ENCODE measurements around the gene TNFSF12. TPM values are rescaled to one million over a fixed set of nuclear protein-coding genes. Genes with fewer than 3 reads are reported as not detected.

Gene TNFSF12
- total and polyA plus RNA-seq, 9 of the 15 experiments (the other 6 are each of a cell fraction or from before 2014, with no cell fraction given) = 0.03 to 0.95 (median 0.19) TPM; not detected in 3

DNA sequence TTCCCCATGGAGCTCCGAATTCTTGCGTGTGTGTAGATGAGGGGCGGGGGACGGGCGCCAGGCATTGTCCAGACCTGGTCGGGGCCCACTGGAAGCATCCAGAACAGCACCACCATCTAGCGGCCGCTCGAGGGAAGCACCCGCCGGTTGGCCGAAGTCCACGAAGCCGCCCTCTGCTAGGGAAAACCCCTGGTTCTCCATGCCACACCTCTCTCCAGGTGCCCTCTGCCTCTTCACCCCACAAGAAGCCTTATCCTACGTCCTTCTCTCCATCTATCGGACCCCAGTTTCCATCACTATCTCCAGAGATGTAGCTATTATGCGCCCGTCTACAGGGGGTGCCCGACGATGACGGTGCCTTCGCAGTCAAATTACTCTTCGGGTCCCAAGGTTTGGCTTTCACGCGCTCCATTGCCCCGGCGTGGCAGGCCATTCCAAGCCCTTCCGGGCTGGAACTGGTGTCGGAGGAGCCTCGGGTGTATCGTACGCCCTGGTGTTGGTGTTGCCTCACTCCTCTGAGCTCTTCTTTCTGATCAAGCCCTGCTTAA is 12.2 kb downstream of the TNFSF12 start (continued):
- TF ChIP-seq, protein P1, sequence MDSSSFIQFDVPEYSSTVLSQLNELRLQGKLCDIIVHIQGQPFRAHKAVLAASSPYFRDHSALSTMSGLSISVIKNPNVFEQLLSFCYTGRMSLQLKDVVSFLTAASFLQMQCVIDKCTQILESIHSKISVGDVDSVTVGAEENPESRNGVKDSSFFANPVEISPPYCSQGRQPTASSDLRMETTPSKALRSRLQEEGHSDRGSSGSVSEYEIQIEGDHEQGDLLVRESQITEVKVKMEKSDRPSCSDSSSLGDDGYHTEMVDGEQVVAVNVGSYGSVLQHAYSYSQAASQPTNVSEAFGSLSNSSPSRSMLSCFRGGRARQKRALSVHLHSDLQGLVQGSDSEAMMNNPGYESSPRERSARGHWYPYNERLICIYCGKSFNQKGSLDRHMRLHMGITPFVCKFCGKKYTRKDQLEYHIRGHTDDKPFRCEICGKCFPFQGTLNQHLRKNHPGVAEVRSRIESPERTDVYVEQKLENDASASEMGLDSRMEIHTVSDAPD (CRISPR knock-in tag; IDR thresholded peaks at IDR 0.05) = no peak
- TF ChIP-seq HEY1 (CRISPR knock-in tag; IDR thresholded peaks at IDR 0.05; ENCODE audit: borderline replicate concordance) (no peak), MAFK (IDR thresholded peaks at IDR 0.05; ENCODE audit: low read length) (no peak), DMBX1 (CRISPR knock-in tag; IDR thresholded peaks at IDR 0.05; ENCODE audit: borderline replicate concordance) (no peak), CSDE1 (IDR thresholded peaks at IDR 0.05) (no peak), BCOR (IDR thresholded peaks at IDR 0.05) (no peak; the same call in 1 of the 2 replicates), TFAM (CRISPR knock-in tag; conservative IDR thresholded peaks at IDR 0.05) (no peak), ERF (CRISPR knock-in tag; IDR thresholded peaks at IDR 0.05) (no peak), FOSL1 (tag; conservative IDR thresholded peaks at IDR 0.05) (no peak), HNRNPUL1 (IDR thresholded peaks at IDR 0.05; ENCODE audit: low read length) (no peak), ZFX (CRISPR knock-in tag; IDR thresholded peaks at IDR 0.05) (no peak), TRIM24 (IDR thresholded peaks at IDR 0.05) (no peak), FOXJ3 (CRISPR knock-in tag; IDR thresholded peaks at IDR 0.05) (no peak), SPI1 (IDR thresholded peaks at IDR 0.05; ENCODE audit: borderline replicate concordance, low read depth, low read length) (no peak), LARP7 (IDR thresholded peaks at IDR 0.05) (no peak), ZNF121 (CRISPR knock-in tag; conservative IDR thresholded peaks at IDR 0.05) (no peak), NELFE (IDR thresholded peaks at IDR 0.05; ENCODE audit: insufficient read depth, insufficient read length) (no peak), RAD51 (IDR thresholded peaks at IDR 0.05; ENCODE audit: borderline replicate concordance, low read depth) (no peak)
- TF ChIP-seq, protein P2, sequence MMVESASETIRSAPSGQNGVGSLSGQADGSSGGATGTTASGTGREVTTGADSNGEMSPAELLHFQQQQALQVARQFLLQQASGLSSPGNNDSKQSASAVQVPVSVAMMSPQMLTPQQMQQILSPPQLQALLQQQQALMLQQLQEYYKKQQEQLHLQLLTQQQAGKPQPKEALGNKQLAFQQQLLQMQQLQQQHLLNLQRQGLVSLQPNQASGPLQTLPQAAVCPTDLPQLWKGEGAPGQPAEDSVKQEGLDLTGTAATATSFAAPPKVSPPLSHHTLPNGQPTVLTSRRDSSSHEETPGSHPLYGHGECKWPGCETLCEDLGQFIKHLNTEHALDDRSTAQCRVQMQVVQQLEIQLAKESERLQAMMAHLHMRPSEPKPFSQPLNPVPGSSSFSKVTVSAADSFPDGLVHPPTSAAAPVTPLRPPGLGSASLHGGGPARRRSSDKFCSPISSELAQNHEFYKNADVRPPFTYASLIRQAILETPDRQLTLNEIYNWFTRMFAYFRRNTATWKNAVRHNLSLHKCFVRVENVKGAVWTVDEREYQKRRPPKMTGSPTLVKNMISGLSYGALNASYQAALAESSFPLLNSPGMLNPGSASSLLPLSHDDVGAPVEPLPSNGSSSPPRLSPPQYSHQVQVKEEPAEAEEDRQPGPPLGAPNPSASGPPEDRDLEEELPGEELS (CRISPR knock-in tag; IDR thresholded peaks at IDR 0.05; ENCODE audit: borderline replicate concordance) = no peak
- TF ChIP-seq, protein P3, sequence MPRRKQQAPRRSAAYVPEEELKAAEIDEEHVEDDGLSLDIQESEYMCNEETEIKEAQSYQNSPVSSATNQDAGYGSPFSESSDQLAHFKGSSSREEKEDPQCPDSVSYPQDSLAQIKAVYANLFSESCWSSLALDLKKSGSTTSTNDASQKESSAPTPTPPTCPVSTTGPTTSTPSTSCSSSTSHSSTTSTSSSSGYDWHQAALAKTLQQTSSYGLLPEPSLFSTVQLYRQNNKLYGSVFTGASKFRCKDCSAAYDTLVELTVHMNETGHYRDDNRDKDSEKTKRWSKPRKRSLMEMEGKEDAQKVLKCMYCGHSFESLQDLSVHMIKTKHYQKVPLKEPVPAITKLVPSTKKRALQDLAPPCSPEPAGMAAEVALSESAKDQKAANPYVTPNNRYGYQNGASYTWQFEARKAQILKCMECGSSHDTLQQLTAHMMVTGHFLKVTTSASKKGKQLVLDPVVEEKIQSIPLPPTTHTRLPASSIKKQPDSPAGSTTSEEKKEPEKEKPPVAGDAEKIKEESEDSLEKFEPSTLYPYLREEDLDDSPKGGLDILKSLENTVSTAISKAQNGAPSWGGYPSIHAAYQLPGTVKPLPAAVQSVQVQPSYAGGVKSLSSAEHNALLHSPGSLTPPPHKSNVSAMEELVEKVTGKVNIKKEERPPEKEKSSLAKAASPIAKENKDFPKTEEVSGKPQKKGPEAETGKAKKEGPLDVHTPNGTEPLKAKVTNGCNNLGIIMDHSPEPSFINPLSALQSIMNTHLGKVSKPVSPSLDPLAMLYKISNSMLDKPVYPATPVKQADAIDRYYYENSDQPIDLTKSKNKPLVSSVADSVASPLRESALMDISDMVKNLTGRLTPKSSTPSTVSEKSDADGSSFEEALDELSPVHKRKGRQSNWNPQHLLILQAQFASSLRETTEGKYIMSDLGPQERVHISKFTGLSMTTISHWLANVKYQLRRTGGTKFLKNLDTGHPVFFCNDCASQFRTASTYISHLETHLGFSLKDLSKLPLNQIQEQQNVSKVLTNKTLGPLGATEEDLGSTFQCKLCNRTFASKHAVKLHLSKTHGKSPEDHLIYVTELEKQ (CRISPR knock-in tag; IDR thresholded peaks at IDR 0.05) = no peak
- TF ChIP-seq, protein P4, sequence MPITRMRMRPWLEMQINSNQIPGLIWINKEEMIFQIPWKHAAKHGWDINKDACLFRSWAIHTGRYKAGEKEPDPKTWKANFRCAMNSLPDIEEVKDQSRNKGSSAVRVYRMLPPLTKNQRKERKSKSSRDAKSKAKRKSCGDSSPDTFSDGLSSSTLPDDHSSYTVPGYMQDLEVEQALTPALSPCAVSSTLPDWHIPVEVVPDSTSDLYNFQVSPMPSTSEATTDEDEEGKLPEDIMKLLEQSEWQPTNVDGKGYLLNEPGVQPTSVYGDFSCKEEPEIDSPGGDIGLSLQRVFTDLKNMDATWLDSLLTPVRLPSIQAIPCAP (CRISPR knock-in tag; IDR thresholded peaks at IDR 0.05; ENCODE audit: borderline replicate concordance) = no peak
- TF ChIP-seq, protein P5, sequence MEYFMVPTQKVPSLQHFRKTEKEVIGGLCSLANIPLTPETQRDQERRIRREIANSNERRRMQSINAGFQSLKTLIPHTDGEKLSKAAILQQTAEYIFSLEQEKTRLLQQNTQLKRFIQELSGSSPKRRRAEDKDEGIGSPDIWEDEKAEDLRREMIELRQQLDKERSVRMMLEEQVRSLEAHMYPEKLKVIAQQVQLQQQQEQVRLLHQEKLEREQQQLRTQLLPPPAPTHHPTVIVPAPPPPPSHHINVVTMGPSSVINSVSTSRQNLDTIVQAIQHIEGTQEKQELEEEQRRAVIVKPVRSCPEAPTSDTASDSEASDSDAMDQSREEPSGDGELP (CRISPR knock-in tag; IDR thresholded peaks at IDR 0.05; ENCODE audit: borderline replicate concordance) = peak; percentile 10; the same call in 1 of the 2 replicates
